ENCODE data around the gene ADIPOQ. TPM values are rescaled to one million over a fixed set of nuclear protein-coding genes. Genes with fewer than 3 reads are reported as not detected.
"Not testable (repeated sequence)": the region's sequence is repeated elsewhere in the genome, so short reads cannot be mapped to it uniquely, and the experiment has no call there.

The ADIPOQ gene
- total and polyA plus RNA-seq, 2 of the 13 experiments (the other 11 are each of a cell fraction or from before 2014, with no cell fraction given), result not detected

DNA sequence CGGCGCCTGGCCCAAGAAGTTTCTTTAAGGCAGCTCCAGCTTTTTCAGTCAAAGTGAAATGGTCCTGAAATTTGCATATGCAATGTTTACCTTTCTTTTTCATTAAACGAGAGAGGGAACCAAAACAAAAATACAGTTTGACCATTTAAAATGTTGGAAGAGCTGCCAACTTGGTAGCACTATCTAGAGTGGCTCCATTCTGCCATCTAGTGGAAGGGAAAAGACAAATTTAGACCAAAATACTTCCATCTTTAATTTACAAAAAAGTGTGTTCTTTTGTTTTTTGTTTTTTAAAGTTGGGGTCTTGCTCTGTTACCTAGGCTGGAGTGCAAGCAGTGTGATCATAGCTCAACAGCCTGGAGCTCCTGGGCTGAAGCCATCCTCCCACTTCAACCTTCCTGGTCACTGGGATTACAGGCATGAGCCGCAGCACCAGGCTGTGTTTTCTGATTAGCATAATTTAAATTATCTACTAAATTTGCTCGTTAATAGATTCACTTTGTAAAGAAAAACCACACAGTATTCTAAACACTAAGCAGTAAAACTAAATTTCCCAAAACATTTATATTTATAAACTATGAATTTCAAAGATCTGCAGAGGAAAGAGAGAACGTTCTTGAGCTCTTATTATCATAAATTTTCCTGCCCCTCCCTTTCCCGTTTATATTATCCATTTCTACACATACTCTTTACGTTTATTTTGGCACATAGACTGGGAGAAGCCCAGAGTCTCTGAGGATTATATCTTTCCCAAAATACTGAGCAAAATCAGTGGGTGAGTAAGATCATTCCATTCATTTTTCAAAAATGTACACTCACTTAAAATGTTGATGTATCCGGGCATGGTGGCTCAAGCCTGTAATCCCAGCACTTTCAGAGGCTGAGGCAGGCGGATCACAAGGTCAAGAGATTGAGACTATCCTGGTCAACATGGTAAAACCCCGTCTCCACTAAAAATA is 20.8 kb upstream of the ADIPOQ start (continued):
- no peak for TF ChIP-seq TBX3 (IDR thresholded peaks at IDR 0.05; ENCODE audit: borderline replicate concordance)
- TF ChIP-seq TMF1 (CRISPR knock-in tag; IDR thresholded peaks at IDR 0.05; ENCODE audit: low read depth), result no peak

DNA sequence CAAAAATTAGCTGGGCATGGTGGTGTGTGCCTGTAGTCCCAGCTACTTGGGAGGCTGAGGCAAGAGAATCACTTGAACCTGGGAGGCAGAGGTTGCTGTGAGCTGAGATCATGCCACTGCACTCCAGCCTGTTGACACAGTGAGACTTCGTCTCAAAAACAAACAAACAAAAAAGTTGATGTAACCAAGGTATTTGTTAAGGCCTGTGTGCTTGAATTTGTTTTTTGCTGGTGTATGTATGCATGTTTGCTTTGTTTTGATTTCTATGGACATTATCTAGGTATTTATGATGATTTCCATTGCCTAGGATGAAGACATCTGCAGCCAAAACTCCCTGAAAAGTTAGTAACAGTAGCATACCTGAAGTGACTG is 20.1 kb upstream of the ADIPOQ start:
- WGBS (ENCODE audit: low lambda C conversion rate), result 11% methylated on average over 1 of the region's 1 CpG
- in situ Hi-C loops (cut with HindIII; ENCODE audit: extremely low pct_ligation_motif_present, low pct_unique_long_range_greater_than_20kb), result loop anchor here (25.0 kb wide), 2 partner anchors 560 to 835 kb away; no protein-coding TSS in a partner anchor
- not testable (repeated sequence) for BruUV-seq (replicated peaks)

More for the DNA sequence above, 20.1 kb upstream of the ADIPOQ start:
- Histone ChIP-seq H3K27me3 (ENCODE audit: control insufficient read depth in 1 of 2, insufficient read depth in 2 of 2, low read length in 2 of 2) (peaks cover 0 to 23% of the 10 kb centered on the region in 2 experiments), H3K4me1 (ENCODE audit: insufficient read depth, low read length) (peaks cover 60% of the 10 kb centered on the region)
- H3K9me3 ChIP-seq (ENCODE audit: low read length); H3K4me2 ChIP-seq (ENCODE audit: low read depth, low read length); H3K27ac ChIP-seq (ENCODE audit: extremely low read length, insufficient read depth, low read length); FAIRE-seq; H3K36me3 ChIP-seq (replicated peaks in 1 of 2; ENCODE audit: control insufficient read depth in 1 of 2, insufficient read depth in 2 of 2, low read length in 2 of 2); H3K9ac ChIP-seq (ENCODE audit: insufficient read depth, low read depth, low read length); H2AFZ ChIP-seq (ENCODE audit: low read length); CTCF ChIA-PET (ENCODE audit: low intra/inter-chr PET ratio, low total read pairs); DNase-seq (ENCODE audit: low spot score); ATAC-seq; H3K4me3 ChIP-seq (replicated peaks in 1 of 3; ENCODE audit: insufficient read depth in 1 of 3, low read depth in 2 of 3, low read length in 3 of 3); H3K79me2 ChIP-seq (ENCODE audit: insufficient read depth, low read length); intact Hi-C loops (cut with micrococcal nuclease; ENCODE audit: unreplicated experiment); H4K20me1 ChIP-seq (ENCODE audit: insufficient read depth, low read length); TF ChIP-seq FOXA1 (IDR thresholded peaks at IDR 0.05): not testable (repeated sequence)
- POLR2A ChIA-PET, result interaction anchor here (1.3 to 1.8 kb wide), 2 partner anchors 16 to 39 kb away, joined by 4 to 7 read pairs; partner anchors contain the start of gene EIF4A2
- TF ChIP-seq ZNF460 (CRISPR knock-in tag; IDR thresholded peaks at IDR 0.05; ENCODE audit: borderline replicate concordance) (peak; percentile 83), FOXA1 (CRISPR knock-in tag; IDR thresholded peaks at IDR 0.05) (0 out of 2 replicates have a peak, but pooled peaks have one; percentile 12), FOXA3 (CRISPR knock-in tag; IDR thresholded peaks at IDR 0.05) (peak; percentile 67; the same call in 1 of the 2 replicates), SALL1 (CRISPR knock-in tag; IDR thresholded peaks at IDR 0.05) (0 out of 2 replicates have a peak, but pooled peaks have one; percentile 11)
- TF ChIP-seq, protein P1, sequence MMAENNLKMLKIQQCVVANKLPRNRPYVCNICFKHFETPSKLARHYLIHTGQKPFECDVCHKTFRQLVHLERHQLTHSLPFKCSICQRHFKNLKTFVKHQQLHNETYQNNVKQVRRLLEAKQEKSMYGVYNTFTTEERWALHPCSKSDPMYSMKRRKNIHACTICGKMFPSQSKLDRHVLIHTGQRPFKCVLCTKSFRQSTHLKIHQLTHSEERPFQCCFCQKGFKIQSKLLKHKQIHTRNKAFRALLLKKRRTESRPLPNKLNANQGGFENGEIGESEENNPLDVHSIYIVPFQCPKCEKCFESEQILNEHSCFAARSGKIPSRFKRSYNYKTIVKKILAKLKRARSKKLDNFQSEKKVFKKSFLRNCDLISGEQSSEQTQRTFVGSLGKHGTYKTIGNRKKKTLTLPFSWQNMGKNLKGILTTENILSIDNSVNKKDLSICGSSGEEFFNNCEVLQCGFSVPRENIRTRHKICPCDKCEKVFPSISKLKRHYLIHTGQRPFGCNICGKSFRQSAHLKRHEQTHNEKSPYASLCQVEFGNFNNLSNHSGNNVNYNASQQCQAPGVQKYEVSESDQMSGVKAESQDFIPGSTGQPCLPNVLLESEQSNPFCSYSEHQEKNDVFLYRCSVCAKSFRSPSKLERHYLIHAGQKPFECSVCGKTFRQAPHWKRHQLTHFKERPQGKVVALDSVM (CRISPR knock-in tag; IDR thresholded peaks at IDR 0.05), result peak; percentile 32; the same call in 1 of the 2 replicates
- TF ChIP-seq, protein P2, sequence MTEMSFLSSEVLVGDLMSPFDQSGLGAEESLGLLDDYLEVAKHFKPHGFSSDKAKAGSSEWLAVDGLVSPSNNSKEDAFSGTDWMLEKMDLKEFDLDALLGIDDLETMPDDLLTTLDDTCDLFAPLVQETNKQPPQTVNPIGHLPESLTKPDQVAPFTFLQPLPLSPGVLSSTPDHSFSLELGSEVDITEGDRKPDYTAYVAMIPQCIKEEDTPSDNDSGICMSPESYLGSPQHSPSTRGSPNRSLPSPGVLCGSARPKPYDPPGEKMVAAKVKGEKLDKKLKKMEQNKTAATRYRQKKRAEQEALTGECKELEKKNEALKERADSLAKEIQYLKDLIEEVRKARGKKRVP (CRISPR knock-in tag; IDR thresholded peaks at IDR 0.05), result peak in 1 of 2 experiments; percentile 58; a peak in 2 of 4 replicates
